ENCODE measurements around the gene MAG. TPM values are rescaled to one million over a fixed set of nuclear protein-coding genes. Genes with fewer than 3 reads are reported as not detected.

MAG gene
- total and polyA plus RNA-seq, 9 of the 15 experiments (the other 6 are each of a cell fraction or from before 2014, with no cell fraction given) = 0.11 to 10.0 (median 1.6) TPM

- no peak for TF ChIP-seq ZNF609 (CRISPR knock-in tag; IDR thresholded peaks at IDR 0.05; ENCODE audit: borderline replicate concordance)
- TF ChIP-seq POLR2AphosphoS5 (IDR thresholded peaks at IDR 0.05; ENCODE audit: control insufficient read depth, insufficient read depth, low read depth, low read length) = 0 out of 2 replicates have a peak, but pooled peaks have one; percentile 7
- no peak for TF ChIP-seq TSHZ1 (CRISPR knock-in tag; IDR thresholded peaks at IDR 0.05)
- no peak for TF ChIP-seq JUNB (CRISPR knock-in tag; conservative IDR thresholded peaks at IDR 0.05)
- no peak for TF ChIP-seq ZKSCAN3 (CRISPR knock-in tag; IDR thresholded peaks at IDR 0.05)
- TF ChIP-seq L3MBTL2 (IDR thresholded peaks at IDR 0.05) = peak; percentile 60
- TF ChIP-seq ATF4 (CRISPR knock-in tag; IDR thresholded peaks at IDR 0.05) = no peak
- TF ChIP-seq ZNF224 (CRISPR knock-in tag; IDR thresholded peaks at IDR 0.05) = no peak
- TF ChIP-seq PTRF (tag; IDR thresholded peaks at IDR 0.05) = no peak
- TF ChIP-seq TAF15 (IDR thresholded peaks at IDR 0.05; ENCODE audit: low read depth, low read length) = no peak
- TF ChIP-seq ZNF347 (CRISPR knock-in tag; IDR thresholded peaks at IDR 0.05; ENCODE audit: low read depth) = no peak
- TF ChIP-seq PYGO2 (tag; IDR thresholded peaks at IDR 0.05) = no peak
- TF ChIP-seq ZNF780A (CRISPR knock-in tag; IDR thresholded peaks at IDR 0.05) = no peak
- TF ChIP-seq PCBP1 (IDR thresholded peaks at IDR 0.05; ENCODE audit: low read depth, low read length, poor library complexity, severe bottlenecking) = peak; percentile 62
- TF ChIP-seq HNRNPL (IDR thresholded peaks at IDR 0.05; ENCODE audit: low read depth, low read length) = no peak
- TF ChIP-seq TBL1XR1 (IDR thresholded peaks at IDR 0.05; ENCODE audit: low read length in 2 of 2) = no peak
- TF ChIP-seq TRIM24 (IDR thresholded peaks at IDR 0.05) = no peak
- TF ChIP-seq ZNF41 (CRISPR knock-in tag; conservative IDR thresholded peaks at IDR 0.05) = no peak
- no peak for TF ChIP-seq NR2C2 (CRISPR knock-in tag; IDR thresholded peaks at IDR 0.05)
- 0 out of 2 replicates have a peak, but pooled peaks have one; percentile 10 for TF ChIP-seq NR2C2 (tag; IDR thresholded peaks at IDR 0.05)
Observed at GRCh38 chr19:35266520-35267352, 25.2 kb upstream of the MAG start (continued).

Measured in K562 (cell line).